ENCODE data around the gene RASGRF2.

DNA sequence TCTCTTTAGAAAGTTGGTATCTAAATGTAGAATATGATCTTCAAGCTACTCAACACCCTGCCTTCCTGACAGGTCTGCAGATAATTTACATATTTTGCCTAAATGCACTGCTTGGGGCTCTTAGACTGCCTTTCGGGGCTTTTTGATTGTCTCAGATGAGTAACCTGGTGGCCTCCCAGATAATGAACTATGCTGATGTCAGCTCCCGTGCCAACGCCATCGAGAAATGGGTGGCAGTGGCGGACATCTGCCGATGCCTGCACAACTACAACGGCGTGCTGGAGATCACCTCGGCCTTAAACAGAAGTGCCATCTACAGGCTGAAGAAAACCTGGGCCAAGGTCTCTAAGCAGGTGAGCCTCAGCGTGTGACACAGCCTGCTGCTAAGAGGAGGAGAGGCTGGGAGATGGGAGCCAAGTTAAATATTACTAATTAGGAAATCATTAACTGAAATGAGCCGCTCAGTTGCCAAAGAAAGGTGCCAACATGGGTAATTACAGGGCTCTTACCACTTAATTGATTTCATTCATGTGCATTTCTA, 252.1 kb downstream of the RASGRF2 start:
- TF ChIP-seq, protein P1, sequence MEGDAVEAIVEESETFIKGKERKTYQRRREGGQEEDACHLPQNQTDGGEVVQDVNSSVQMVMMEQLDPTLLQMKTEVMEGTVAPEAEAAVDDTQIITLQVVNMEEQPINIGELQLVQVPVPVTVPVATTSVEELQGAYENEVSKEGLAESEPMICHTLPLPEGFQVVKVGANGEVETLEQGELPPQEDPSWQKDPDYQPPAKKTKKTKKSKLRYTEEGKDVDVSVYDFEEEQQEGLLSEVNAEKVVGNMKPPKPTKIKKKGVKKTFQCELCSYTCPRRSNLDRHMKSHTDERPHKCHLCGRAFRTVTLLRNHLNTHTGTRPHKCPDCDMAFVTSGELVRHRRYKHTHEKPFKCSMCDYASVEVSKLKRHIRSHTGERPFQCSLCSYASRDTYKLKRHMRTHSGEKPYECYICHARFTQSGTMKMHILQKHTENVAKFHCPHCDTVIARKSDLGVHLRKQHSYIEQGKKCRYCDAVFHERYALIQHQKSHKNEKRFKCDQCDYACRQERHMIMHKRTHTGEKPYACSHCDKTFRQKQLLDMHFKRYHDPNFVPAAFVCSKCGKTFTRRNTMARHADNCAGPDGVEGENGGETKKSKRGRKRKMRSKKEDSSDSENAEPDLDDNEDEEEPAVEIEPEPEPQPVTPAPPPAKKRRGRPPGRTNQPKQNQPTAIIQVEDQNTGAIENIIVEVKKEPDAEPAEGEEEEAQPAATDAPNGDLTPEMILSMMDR (conservative IDR thresholded peaks at IDR 0.05; ENCODE audit: low read length), result no peak
- TF ChIP-seq EZH2phosphoT487 (IDR thresholded peaks at IDR 0.05; ENCODE audit: borderline replicate concordance), result no peak

All from Loucy (cell line).